Body of pancreas (tissue), 4 donors: Measurements from ENCODE around the gene TLL2.

Experiments
- CTCF ChIP-seq, 7 experiments: fragments of 450-650 bp in 4 of 7; fragments of 200-600 bp in 3 of 7; sonication (generic) in 3 of 7; IDR thresholded peaks; one replicate each; pipeline ENCODE4 v1.5.1; 2016 to 2019; ENCODE audit warnings: antibody characterized with exemption in 7 of 7
- POLR2A ChIP-seq, 3 donors: fragments of 450-650 bp; IDR thresholded peaks; one replicate each; pipeline ENCODE4 v1.6.1; 2016; ENCODE audit warnings: antibody characterized with exemption in 3 of 3, mild to moderate bottlenecking in 2 of 3

- TF ChIP-seq CTCF (IDR thresholded peaks at IDR 0.05) (no peak), POLR2A (IDR thresholded peaks at IDR 0.05) (no peak)
Measured at GRCh38 chr10:96482815-96483588, 30.7 kb downstream of the TLL2 start.
